Mucosa of rectum (tissue), 2 donors: ENCODE data around the gene SIGLEC14.
"Not testable (repeated sequence)": the region's sequence is repeated elsewhere in the genome, so short reads cannot be mapped to it uniquely, and the experiment has no call there.

Experiments used
- H3K27ac ChIP-seq, 2 donors: one replicate each; pipeline ENCODE4 v1.7.0; 2013; ENCODE audit warnings: inconsistent platforms in 2 of 2, low read depth in 2 of 2, low read length in 2 of 2
- H3K27me3 ChIP-seq, 2 donors: one replicate each; pipeline ENCODE4 v1.7.0; 2013; ENCODE audit warnings: low read length in 2 of 2; ENCODE audit not compliant: control insufficient read depth in 2 of 2, insufficient read depth in 2 of 2
- H3K36me3 ChIP-seq, 2 donors: one replicate each; pipeline ENCODE4 v1.7.0; 2013; ENCODE audit warnings: low read length in 2 of 2; ENCODE audit not compliant: control insufficient read depth in 2 of 2, insufficient read depth in 2 of 2
- H3K4me1 ChIP-seq, 2 donors: one replicate each; pipeline ENCODE4 v1.7.0; 2013; ENCODE audit warnings: low read length in 2 of 2, mild to moderate bottlenecking in 1 of 2; ENCODE audit not compliant: control insufficient read depth in 2 of 2, insufficient read depth in 2 of 2
- H3K4me3 ChIP-seq, 2 donors: one replicate each; pipeline ENCODE4 v1.7.0; 2013; ENCODE audit warnings: low read length in 2 of 2
- H3K9ac ChIP-seq, 2 donors: one replicate each; pipeline ENCODE4 v1.7.0; 2013; ENCODE audit warnings: low read length in 2 of 2, low read depth in 1 of 2, mild to moderate bottlenecking in 1 of 2
- H3K9me3 ChIP-seq, 2 donors: one replicate each; pipeline ENCODE4 v1.7.0; 2013; ENCODE audit warnings: low read length in 2 of 2; ENCODE audit not compliant: control insufficient read depth in 2 of 2
- donor health status: healthy.
- donor health status: Normal muscosa, but diverticular disease.

The SIGLEC14 gene

GRCh38 chr19:51647318-51647717 lies 693 bp upstream of the SIGLEC14 start:
- Histone ChIP-seq H3K27ac (no peak overlapping the region), H3K27me3 (no peaks in the 10 kb centered on the region), H3K9ac (no peak overlapping the region), H3K4me3 (no peak overlapping the region), H3K9me3 (no peaks in the 10 kb centered on the region), H3K36me3 (no peaks in the 10 kb centered on the region), H3K4me1 (no peaks in the 10 kb centered on the region)

GRCh38 chr19:51644636-51645271 lies 1.9 kb downstream of the SIGLEC14 start:
- H3K4me3 ChIP-seq: peak overlapping the region in 1 of 2 donors; percentile 37
- H3K9me3 ChIP-seq: no peaks in the 10 kb centered on the region
- H3K36me3 ChIP-seq: no peaks in the 10 kb centered on the region
- H3K9ac ChIP-seq: no peak overlapping the region
- H3K27ac ChIP-seq: no peak overlapping the region
- H3K27me3 ChIP-seq: no peaks in the 10 kb centered on the region
- no peaks in the 10 kb centered on the region for H3K4me1 ChIP-seq

GRCh38 chr19:51641648-51642047 lies 5.0 kb downstream of the SIGLEC14 start:
- peaks cover 0 to 2% of the 10 kb centered on the region in 2 donors for H3K9me3 ChIP-seq
- no peak overlapping the region for H3K9ac ChIP-seq
- no peak overlapping the region for H3K27ac ChIP-seq
- no peaks in the 10 kb centered on the region for H3K4me1 ChIP-seq
- H3K36me3 ChIP-seq: no peaks in the 10 kb centered on the region
- no peaks in the 10 kb centered on the region for H3K27me3 ChIP-seq
- H3K4me3 ChIP-seq: no peak overlapping the region

- Histone ChIP-seq H3K27me3 (no peaks in the 10 kb centered on the region), H3K27ac (no peak overlapping the region), H3K4me1 (no peaks in the 10 kb centered on the region), H3K9me3 (peaks cover 0 to 2% of the 10 kb centered on the region in 2 donors), H3K4me3 (no peak overlapping the region), H3K9ac (no peak overlapping the region), H3K36me3 (no peaks in the 10 kb centered on the region)
Measured at GRCh38 chr19:51640386-51640785, 6.2 kb downstream of the SIGLEC14 start.

GRCh38 chr19:51639916-51640315 lies 6.7 kb downstream of the SIGLEC14 start:
- no peaks in the 10 kb centered on the region for H3K27me3 ChIP-seq
- no peak overlapping the region for H3K27ac ChIP-seq
- H3K4me1 ChIP-seq: no peaks in the 10 kb centered on the region
- H3K36me3 ChIP-seq: no peaks in the 10 kb centered on the region
- no peak overlapping the region for H3K9ac ChIP-seq
- peaks cover 0 to 2% of the 10 kb centered on the region in 2 donors for H3K9me3 ChIP-seq
- H3K4me3 ChIP-seq: no peak overlapping the region

GRCh38 chr19:51637362-51637978 lies 9.2 kb downstream of the SIGLEC14 start:
- no peaks in the 10 kb centered on the region for H3K36me3 ChIP-seq
- H3K27ac ChIP-seq: no peak overlapping the region
- H3K4me1 ChIP-seq: no peaks in the 10 kb centered on the region
- no peak overlapping the region for H3K9ac ChIP-seq
- no peak overlapping the region for H3K4me3 ChIP-seq
- peaks cover 0 to 2% of the 10 kb centered on the region in 2 donors for H3K9me3 ChIP-seq
- H3K27me3 ChIP-seq: no peaks in the 10 kb centered on the region

GRCh38 chr19:51632126-51632525 lies 14.5 kb downstream of the SIGLEC14 start:
- Histone ChIP-seq H3K9ac (no peak overlapping the region), H3K4me3 (no peak overlapping the region), H3K27me3 (no peaks in the 10 kb centered on the region), H3K4me1 (no peaks in the 10 kb centered on the region), H3K36me3 (no peaks in the 10 kb centered on the region), H3K9me3 (peaks cover 0 to 2% of the 10 kb centered on the region in 2 donors), H3K27ac (no peak overlapping the region)

GRCh38 chr19:51630315-51630714 lies 16.3 kb downstream of the SIGLEC14 start, which contains the start of gene SIGLEC5:
TSS of gene SIGLEC5 (minus strand) at chr19:51630401. CDS start at chr19:51630335, 66 bp downstream.
- H3K9ac ChIP-seq, H3K4me1 ChIP-seq, H3K27ac ChIP-seq, H3K36me3 ChIP-seq, H3K4me3 ChIP-seq, H3K9me3 ChIP-seq, H3K27me3 ChIP-seq: not testable (repeated sequence)

GRCh38 chr19:51628153-51628939 lies 18.3 kb downstream of the SIGLEC14 start:
- no peaks in the 10 kb centered on the region for H3K36me3 ChIP-seq
- no peak overlapping the region for H3K9ac ChIP-seq
- no peaks in the 10 kb centered on the region for H3K9me3 ChIP-seq
- H3K27ac ChIP-seq: no peak overlapping the region
- H3K4me3 ChIP-seq: no peak overlapping the region
- H3K27me3 ChIP-seq: no peaks in the 10 kb centered on the region
- H3K4me1 ChIP-seq: no peaks in the 10 kb centered on the region

- Histone ChIP-seq H3K4me1 (no peaks in the 10 kb centered on the region), H3K9me3 (no peaks in the 10 kb centered on the region), H3K9ac (no peak overlapping the region), H3K27ac (no peak overlapping the region), H3K4me3 (no peak overlapping the region), H3K27me3 (no peaks in the 10 kb centered on the region), H3K36me3 (no peaks in the 10 kb centered on the region)
Measured at GRCh38 chr19:51627491-51628138, 19.0 kb downstream of the SIGLEC14 start.
